Peyer's patch (tissue), 4 donors: ENCODE measurements around the gene KMT2B.

ENCODE experiments used
- POLR2A ChIP-seq, 2 donors: fragments of 450-650 bp; IDR thresholded peaks; one replicate each; pipeline ENCODE4 v1.5.1; 2017; ENCODE audit warnings: antibody characterized with exemption in 2 of 2, mild to moderate bottlenecking in 2 of 2, moderate library complexity in 2 of 2
- TF ChIP-seq, protein P1 (sequence below), 6 experiments: fragments of 450-650 bp in 4 of 6; fragments of 200-600 bp in 2 of 6; sonication (generic) in 1 of 6; IDR thresholded peaks; one replicate each; pipeline ENCODE4 v1.5.1; 2017 to 2019; ENCODE audit warnings: antibody characterized with exemption in 6 of 6, mild to moderate bottlenecking in 3 of 6, moderate library complexity in 1 of 6

- TF ChIP-seq, protein P1, sequence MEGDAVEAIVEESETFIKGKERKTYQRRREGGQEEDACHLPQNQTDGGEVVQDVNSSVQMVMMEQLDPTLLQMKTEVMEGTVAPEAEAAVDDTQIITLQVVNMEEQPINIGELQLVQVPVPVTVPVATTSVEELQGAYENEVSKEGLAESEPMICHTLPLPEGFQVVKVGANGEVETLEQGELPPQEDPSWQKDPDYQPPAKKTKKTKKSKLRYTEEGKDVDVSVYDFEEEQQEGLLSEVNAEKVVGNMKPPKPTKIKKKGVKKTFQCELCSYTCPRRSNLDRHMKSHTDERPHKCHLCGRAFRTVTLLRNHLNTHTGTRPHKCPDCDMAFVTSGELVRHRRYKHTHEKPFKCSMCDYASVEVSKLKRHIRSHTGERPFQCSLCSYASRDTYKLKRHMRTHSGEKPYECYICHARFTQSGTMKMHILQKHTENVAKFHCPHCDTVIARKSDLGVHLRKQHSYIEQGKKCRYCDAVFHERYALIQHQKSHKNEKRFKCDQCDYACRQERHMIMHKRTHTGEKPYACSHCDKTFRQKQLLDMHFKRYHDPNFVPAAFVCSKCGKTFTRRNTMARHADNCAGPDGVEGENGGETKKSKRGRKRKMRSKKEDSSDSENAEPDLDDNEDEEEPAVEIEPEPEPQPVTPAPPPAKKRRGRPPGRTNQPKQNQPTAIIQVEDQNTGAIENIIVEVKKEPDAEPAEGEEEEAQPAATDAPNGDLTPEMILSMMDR (IDR thresholded peaks at IDR 0.05): no peak
- no peak for TF ChIP-seq POLR2A (IDR thresholded peaks at IDR 0.05)
These were observed 34.3 kb downstream of the KMT2B start for GRCh38 chr19:35751839-35752745.
